ENCODE measurements around the gene MRPL19.

- TF ChIP-seq, protein P1, sequence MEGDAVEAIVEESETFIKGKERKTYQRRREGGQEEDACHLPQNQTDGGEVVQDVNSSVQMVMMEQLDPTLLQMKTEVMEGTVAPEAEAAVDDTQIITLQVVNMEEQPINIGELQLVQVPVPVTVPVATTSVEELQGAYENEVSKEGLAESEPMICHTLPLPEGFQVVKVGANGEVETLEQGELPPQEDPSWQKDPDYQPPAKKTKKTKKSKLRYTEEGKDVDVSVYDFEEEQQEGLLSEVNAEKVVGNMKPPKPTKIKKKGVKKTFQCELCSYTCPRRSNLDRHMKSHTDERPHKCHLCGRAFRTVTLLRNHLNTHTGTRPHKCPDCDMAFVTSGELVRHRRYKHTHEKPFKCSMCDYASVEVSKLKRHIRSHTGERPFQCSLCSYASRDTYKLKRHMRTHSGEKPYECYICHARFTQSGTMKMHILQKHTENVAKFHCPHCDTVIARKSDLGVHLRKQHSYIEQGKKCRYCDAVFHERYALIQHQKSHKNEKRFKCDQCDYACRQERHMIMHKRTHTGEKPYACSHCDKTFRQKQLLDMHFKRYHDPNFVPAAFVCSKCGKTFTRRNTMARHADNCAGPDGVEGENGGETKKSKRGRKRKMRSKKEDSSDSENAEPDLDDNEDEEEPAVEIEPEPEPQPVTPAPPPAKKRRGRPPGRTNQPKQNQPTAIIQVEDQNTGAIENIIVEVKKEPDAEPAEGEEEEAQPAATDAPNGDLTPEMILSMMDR (conservative IDR thresholded peaks at IDR 0.05; ENCODE audit: low read depth in 2 of 2) = no peak
- TF ChIP-seq POLR2AphosphoS5 (IDR thresholded peaks at IDR 0.05; ENCODE audit: low read depth) (no peak), EZH2 (IDR thresholded peaks at IDR 0.05; ENCODE audit: low read depth, unreplicated experiment) (no peak), JUNB (IDR thresholded peaks at IDR 0.05; ENCODE audit: unreplicated experiment) (no peak), EZH2phosphoT487 (IDR thresholded peaks at IDR 0.05; ENCODE audit: unreplicated experiment) (no peak), ZNF331 (CRISPR knock-in tag; IDR thresholded peaks at IDR 0.05; ENCODE audit: low read depth) (no peak)
Measured at GRCh38 chr2:75634945-75635344, 11.6 kb upstream of the MRPL19 start.

Data from GM23338 (cell line).